Lower leg skin (tissue), 4 donors: ENCODE measurements around the gene GPR155. TPM values are rescaled to one million over a fixed set of nuclear protein-coding genes. Genes with fewer than 3 reads are reported as not detected.
A peak's percentile ranks its signal among the peaks of the same experiment; 100 is the strongest.

ENCODE experiments used
- DNase-seq, 2 donors: peaks; one replicate each; pipeline ENCODE4 v3.0.0-alpha.2; 2019; ENCODE audit warnings: low spot score in 2 of 2
- H3K4me3 ChIP-seq: fragments of 200-600 bp; sonication (generic); 2 replicates; pipeline ENCODE4 v1.5.1; 2017; ENCODE audit warnings: mild to moderate bottlenecking, low read depth; ENCODE audit not compliant: poor library complexity, severe bottlenecking
- POLR2A ChIP-seq, 2 donors: fragments of 450-650 bp; IDR thresholded peaks; one replicate each; pipeline ENCODE4 v1.6.1; 2016 to 2017; ENCODE audit warnings: antibody characterized with exemption in 2 of 2, mild to moderate bottlenecking in 1 of 2, moderate library complexity in 1 of 2
- WGBS, 2 donors: methylation state at CpG; one replicate each; pipeline ENCODE4 v1.1.5; 2018; 5-methylcytosine and 5-hydroxymethylcytosine counted together
- intact Hi-C: fragments of 100-400 bp; cut with DNase I; formaldehyde crosslinking; loops from one replicate; pipeline ENCODE4 v1.15.0; 2023; ENCODE audit warnings: low total_unique reads
- total RNA-seq, 4 donors: library from RNA; depleted of rRNA; stranded (reverse); fragments of >200 nt; gene quantifications; one replicate each; pipeline ENCODE4 v1.1.0, GENCODE V29; 2016
- TF ChIP-seq, protein P1 (sequence below), 3 donors: fragments of 450-650 bp; IDR thresholded peaks; one replicate each; pipeline ENCODE4 v1.5.1; 2016; ENCODE audit warnings: antibody characterized with exemption in 3 of 3, mild to moderate bottlenecking in 3 of 3, moderate library complexity in 2 of 3

The GPR155 gene, protein sequence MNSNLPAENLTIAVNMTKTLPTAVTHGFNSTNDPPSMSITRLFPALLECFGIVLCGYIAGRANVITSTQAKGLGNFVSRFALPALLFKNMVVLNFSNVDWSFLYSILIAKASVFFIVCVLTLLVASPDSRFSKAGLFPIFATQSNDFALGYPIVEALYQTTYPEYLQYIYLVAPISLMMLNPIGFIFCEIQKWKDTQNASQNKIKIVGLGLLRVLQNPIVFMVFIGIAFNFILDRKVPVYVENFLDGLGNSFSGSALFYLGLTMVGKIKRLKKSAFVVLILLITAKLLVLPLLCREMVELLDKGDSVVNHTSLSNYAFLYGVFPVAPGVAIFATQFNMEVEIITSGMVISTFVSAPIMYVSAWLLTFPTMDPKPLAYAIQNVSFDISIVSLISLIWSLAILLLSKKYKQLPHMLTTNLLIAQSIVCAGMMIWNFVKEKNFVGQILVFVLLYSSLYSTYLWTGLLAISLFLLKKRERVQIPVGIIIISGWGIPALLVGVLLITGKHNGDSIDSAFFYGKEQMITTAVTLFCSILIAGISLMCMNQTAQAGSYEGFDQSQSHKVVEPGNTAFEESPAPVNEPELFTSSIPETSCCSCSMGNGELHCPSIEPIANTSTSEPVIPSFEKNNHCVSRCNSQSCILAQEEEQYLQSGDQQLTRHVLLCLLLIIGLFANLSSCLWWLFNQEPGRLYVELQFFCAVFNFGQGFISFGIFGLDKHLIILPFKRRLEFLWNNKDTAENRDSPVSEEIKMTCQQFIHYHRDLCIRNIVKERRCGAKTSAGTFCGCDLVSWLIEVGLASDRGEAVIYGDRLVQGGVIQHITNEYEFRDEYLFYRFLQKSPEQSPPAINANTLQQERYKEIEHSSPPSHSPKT
- 10 to 100 TPM; 14.5 to 20.2 (median 17.5) TPM for total RNA-seq

DNA sequence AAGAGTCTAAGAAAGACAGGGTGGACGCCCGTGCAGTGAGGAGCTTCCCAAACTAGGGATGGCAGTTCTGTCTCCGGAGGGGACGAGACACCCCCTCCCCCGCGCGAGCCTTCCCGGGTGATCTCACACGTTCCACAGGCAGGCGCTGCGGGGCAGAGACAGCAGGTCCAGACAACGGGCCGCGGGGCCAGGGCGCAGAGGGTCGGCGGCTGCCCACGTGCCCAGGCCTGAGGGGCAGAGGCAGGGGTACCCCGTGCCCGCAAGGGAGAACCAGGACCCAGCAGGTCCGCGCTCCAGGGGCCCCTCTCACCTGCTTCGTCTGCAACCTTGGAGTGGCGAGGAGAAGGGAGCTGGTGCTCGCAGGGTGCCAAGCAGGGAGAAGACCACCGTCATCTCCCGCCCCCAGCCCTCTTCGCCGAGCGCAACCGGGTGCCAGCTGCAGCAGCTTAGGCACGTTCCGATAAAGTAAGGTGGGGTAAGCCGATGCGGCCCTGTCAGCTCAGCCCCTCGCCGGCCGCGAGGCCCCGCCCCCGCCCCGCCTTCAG lies at the start of gene GPR155:
Gene GPR155 (minus strand): TSS at position 467 of the 545 bp plus-strand sequence. CDS start 5,073 bp downstream, outside the sequence.
- intact Hi-C loops = no loop called here
- DNase-seq = peak; percentile 56 to 95
- 0% methylated on average over 15 to 42 of the region's 42 CpGs for WGBS, 2 donors
- TF ChIP-seq POLR2A (IDR thresholded peaks at IDR 0.05) = no peak
- TF ChIP-seq, protein P1, sequence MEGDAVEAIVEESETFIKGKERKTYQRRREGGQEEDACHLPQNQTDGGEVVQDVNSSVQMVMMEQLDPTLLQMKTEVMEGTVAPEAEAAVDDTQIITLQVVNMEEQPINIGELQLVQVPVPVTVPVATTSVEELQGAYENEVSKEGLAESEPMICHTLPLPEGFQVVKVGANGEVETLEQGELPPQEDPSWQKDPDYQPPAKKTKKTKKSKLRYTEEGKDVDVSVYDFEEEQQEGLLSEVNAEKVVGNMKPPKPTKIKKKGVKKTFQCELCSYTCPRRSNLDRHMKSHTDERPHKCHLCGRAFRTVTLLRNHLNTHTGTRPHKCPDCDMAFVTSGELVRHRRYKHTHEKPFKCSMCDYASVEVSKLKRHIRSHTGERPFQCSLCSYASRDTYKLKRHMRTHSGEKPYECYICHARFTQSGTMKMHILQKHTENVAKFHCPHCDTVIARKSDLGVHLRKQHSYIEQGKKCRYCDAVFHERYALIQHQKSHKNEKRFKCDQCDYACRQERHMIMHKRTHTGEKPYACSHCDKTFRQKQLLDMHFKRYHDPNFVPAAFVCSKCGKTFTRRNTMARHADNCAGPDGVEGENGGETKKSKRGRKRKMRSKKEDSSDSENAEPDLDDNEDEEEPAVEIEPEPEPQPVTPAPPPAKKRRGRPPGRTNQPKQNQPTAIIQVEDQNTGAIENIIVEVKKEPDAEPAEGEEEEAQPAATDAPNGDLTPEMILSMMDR (IDR thresholded peaks at IDR 0.05) = no peak
- peak within 1 kb of the TSS; percentile 62 for H3K4me3 ChIP-seq

DNA sequence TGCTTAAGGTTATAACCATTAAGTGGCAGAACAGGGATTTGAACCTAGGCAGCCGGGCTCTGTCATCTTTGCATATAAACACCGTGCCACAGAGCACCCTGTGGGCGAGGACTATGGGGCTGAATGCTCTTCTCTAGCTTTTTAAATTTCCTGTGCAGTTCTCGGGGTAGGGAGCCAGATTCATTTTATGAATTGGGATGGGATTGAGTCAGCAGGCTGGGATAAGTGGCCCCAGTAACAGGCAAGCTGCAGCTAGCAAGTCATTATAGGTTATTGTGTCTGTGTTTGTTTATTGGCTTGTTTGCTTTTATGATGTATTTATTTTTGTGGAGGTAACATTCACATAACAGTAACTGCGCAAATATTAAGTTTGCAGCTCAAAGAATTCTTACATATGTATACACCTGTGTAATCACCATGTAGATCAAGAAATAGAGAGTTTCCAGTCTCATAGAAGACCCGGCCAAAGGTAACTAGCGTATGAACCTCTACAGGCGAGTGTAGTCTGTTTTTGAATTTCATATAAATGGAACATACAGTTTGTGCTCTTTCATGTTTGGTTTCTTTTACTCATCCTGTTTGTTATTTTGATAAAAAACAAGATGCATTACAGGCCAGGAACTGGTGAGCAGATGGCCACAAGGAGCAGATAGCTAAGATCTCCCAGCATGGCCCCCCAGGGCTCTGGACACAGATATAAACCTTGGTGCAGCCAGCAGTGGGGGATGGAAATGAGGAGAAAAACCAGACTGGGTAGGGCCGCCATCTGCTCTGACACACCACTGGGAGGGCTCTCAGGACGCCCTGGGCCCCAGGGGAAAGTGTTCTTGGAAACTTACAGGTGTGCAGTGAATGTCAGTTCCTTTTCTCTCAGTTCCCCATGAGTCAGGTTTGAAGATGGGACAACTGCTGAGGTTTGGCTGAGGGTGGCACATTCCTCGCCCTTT lies 49.2 kb upstream of the GPR155 start:
- peak in 1 of 2 donors; percentile 32 for DNase-seq
- intact Hi-C loops = no loop called here
- H3K4me3 ChIP-seq = no peak overlapping the region
- 61 to 63% methylated on average over 10 to 11 of the region's 11 CpGs for WGBS, 2 donors
- TF ChIP-seq, protein P1 (IDR thresholded peaks at IDR 0.05) = no peak
- TF ChIP-seq POLR2A (IDR thresholded peaks at IDR 0.05) = no peak

DNA sequence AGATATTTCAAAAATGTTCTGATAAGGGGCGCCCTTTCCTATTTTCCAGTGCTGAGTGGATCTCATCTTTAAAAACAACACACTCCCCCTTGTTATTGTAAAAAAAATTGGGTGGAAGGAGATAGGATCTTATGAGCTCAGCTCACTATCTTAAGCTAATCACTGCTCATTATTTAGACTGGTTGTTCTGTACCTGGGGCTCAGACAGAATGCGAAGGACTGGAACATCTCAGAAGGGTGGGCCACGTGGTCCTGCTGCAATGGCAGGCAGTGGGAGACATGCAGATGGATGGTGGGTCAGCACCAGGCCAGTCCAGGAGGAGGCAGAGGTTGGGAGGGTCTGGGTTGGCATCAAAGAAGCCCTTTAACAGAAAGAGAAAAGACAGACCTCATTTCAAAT lies 48.3 kb upstream of the GPR155 start:
- 57 to 69% methylated on average over 3 of the region's 3 CpGs for WGBS, 2 donors
- H3K4me3 ChIP-seq = no peak overlapping the region
- no peak for TF ChIP-seq POLR2A (IDR thresholded peaks at IDR 0.05)
- TF ChIP-seq, protein P1 (IDR thresholded peaks at IDR 0.05) = no peak
- intact Hi-C loops = no loop called here
- DNase-seq = no peak

DNA sequence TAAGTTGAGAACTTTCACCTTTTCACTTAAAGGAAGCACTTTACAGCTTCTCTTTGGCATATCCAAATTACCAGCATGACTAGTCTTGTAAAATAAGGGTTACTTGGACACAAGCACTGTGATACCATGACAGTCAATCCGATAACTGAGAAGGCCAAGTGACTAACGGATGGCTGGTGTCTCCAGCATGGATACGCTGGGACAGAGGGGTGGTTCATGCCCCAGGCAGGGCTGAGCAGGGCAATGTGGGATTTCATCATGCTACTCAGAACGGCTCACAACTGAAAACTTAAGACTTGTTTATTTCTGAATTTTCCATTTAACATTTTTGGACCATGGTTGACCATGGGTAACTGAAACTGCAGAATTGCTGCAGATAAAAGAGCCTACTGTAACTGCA lies 43.1 kb upstream of the GPR155 start:
- intact Hi-C loops = loop anchor here (5.0 kb wide), 1 partner anchor 212 kb away; no protein-coding TSS in a partner anchor
- TF ChIP-seq, protein P1 (IDR thresholded peaks at IDR 0.05) = no peak
- no peak for TF ChIP-seq POLR2A (IDR thresholded peaks at IDR 0.05)
- WGBS, 2 donors = 40 to 50% methylated on average over 4 of the region's 4 CpGs
- no peak for DNase-seq
- no peak overlapping the region for H3K4me3 ChIP-seq

- DNase-seq = no peak
- intact Hi-C loops = no loop called here
- WGBS, 2 donors = 93 to 94% methylated on average over 3 of the region's 3 CpGs
- TF ChIP-seq, protein P1 (IDR thresholded peaks at IDR 0.05) = no peak
- TF ChIP-seq POLR2A (IDR thresholded peaks at IDR 0.05) = no peak
- no peak overlapping the region for H3K4me3 ChIP-seq
These were observed 41.1 kb upstream of the GPR155 start for GRCh38 chr2:174527959-174528358.
